Breast epithelium (tissue), 4 donors: ENCODE data around the gene GPR37L1. TPM values are rescaled to one million over a fixed set of nuclear protein-coding genes. Genes with fewer than 3 reads are reported as not detected.
A peak's percentile ranks its signal among the peaks of the same experiment; 100 is the strongest.

ENCODE experiments used
- DNase-seq, 2 donors: peaks; one replicate each; pipeline ENCODE4 v3.0.0-alpha.2; 2019; ENCODE audit warnings: low spot score in 2 of 2
- H3K27ac ChIP-seq, 2 donors: fragments of 200-600 bp; sonication (generic) in 1 of 2; one replicate each; pipeline ENCODE4 v1.5.1; 2016 to 2019; ENCODE audit warnings: mild to moderate bottlenecking in 1 of 2
- H3K27me3 ChIP-seq, 2 donors: fragments of 200-600 bp; sonication (generic) in 1 of 2; one replicate each; pipeline versions ENCODE4 v1.5.1 to v1.6.0; 2017 to 2019; ENCODE audit warnings: control low read depth in 1 of 2, mild to moderate bottlenecking in 1 of 2
- H3K36me3 ChIP-seq: fragments of 200-600 bp; one replicate; pipeline ENCODE4 v1.5.1; 2019
- H3K4me1 ChIP-seq, 2 donors: fragments of 200-600 bp; sonication (generic); one replicate each; pipeline ENCODE4 v1.5.1; 2016 to 2019; ENCODE audit warnings: control low read depth in 1 of 2
- H3K4me3 ChIP-seq, 3 donors: fragments of 200-600 bp; sonication (generic); 1 replicate in 2 of 3; 2 replicates in 1 of 3; pipeline ENCODE4 v1.5.1; 2016 to 2019; ENCODE audit warnings: mild to moderate bottlenecking in 3 of 3, moderate library complexity in 2 of 3
- H3K9me3 ChIP-seq, 2 donors: fragments of 200-600 bp; sonication (generic) in 1 of 2; one replicate each; pipeline ENCODE4 v1.5.1; 2016 to 2019; ENCODE audit warnings: control low read depth in 1 of 2
- POLR2A ChIP-seq: fragments of 450-650 bp; IDR thresholded peaks from one replicate; pipeline ENCODE4 v1.6.1; 2016; ENCODE audit warnings: antibody characterized with exemption, mild to moderate bottlenecking, moderate library complexity
- POLR2AphosphoS5 ChIP-seq, 3 donors: sonication (generic); formaldehyde crosslinking; IDR thresholded peaks; one replicate each; pipeline ENCODE4 v1.6.1; 2017; ENCODE audit warnings: antibody characterized with exemption in 3 of 3
- intact Hi-C: fragments of 100-400 bp; cut with DNase I; formaldehyde crosslinking; loops from one replicate; pipeline ENCODE4 v1.15.1; 2023; ENCODE audit warnings: low total_unique reads
- total RNA-seq, 3 donors: library from RNA; depleted of rRNA; stranded (reverse); fragments of >200 nt; gene quantifications; one replicate each; pipeline ENCODE4 v1.1.0, GENCODE V29; 2016
- TF ChIP-seq, protein P1 (sequence below), 3 donors: fragments of 450-650 bp; IDR thresholded peaks; one replicate each; pipeline ENCODE4 v1.5.1; 2016 to 2017; ENCODE audit warnings: antibody characterized with exemption in 3 of 3, mild to moderate bottlenecking in 3 of 3, moderate library complexity in 3 of 3

Gene GPR37L1, protein sequence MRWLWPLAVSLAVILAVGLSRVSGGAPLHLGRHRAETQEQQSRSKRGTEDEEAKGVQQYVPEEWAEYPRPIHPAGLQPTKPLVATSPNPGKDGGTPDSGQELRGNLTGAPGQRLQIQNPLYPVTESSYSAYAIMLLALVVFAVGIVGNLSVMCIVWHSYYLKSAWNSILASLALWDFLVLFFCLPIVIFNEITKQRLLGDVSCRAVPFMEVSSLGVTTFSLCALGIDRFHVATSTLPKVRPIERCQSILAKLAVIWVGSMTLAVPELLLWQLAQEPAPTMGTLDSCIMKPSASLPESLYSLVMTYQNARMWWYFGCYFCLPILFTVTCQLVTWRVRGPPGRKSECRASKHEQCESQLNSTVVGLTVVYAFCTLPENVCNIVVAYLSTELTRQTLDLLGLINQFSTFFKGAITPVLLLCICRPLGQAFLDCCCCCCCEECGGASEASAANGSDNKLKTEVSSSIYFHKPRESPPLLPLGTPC
- total RNA-seq = not detected

DNA sequence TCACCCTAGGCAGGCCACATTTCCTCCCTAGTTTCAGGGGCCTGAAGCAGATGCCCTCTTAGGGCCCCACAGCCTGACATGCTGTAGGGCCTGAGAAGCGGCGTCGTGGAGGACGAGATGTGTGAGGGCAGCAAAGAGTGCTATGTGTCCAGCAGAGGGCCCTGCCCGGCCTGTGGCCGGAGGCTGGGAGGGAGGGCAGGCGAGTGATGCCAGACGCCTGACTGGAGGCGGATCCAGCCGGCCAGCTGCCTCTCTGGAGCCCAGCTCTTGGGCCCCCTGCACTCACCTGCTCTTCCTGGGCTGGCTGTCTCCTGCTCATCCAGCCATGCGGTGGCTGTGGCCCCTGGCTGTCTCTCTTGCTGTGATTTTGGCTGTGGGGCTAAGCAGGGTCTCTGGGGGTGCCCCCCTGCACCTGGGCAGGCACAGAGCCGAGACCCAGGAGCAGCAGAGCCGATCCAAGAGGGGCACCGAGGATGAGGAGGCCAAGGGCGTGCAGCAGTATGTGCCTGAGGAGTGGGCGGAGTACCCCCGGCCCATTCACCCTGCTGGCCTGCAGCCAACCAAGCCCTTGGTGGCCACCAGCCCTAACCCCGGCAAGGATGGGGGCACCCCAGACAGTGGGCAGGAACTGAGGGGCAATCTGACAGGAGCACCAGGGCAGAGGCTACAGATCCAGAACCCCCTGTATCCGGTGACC, at the start of gene GPR37L1:
Gene GPR37L1, plus strand, starts transcription at position 279 of the 697 bp plus-strand sequence. Its CDS starts 47 bp downstream, at position 326.
- H3K9me3 ChIP-seq = no peaks in the 10 kb centered on the region
- intact Hi-C loops = no loop called here
- no peak for DNase-seq

DNA sequence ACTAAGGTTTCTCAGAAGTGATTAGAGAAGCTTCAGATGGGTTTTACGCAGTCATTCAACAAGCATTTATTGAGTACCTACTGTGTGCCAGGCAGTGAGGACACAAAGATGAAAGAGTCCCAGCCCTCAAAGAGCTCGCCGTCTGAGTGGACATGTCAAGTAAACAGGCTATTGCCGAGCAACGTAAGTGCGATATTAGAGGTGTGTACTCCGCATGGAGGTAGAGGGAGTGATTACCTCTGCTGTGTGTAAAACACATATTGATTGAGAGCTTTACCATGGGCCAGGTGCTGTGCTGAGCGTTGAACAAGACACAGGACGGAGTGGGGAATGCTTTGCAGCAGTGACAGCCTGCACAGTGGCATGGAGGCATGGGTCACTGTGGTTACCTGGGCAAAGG, 49.5 kb upstream of the GPR37L1 start:
- Histone ChIP-seq H3K4me1 (no peaks in the 10 kb centered on the region), H3K27ac (no peak overlapping the region), H3K4me3 (no peak overlapping the region), H3K36me3 (no peaks in the 10 kb centered on the region), H3K9me3 (no peaks in the 10 kb centered on the region), H3K27me3 (no peaks in the 10 kb centered on the region)
- no peak for DNase-seq
- intact Hi-C loops = no loop called here
- TF ChIP-seq, protein P1, sequence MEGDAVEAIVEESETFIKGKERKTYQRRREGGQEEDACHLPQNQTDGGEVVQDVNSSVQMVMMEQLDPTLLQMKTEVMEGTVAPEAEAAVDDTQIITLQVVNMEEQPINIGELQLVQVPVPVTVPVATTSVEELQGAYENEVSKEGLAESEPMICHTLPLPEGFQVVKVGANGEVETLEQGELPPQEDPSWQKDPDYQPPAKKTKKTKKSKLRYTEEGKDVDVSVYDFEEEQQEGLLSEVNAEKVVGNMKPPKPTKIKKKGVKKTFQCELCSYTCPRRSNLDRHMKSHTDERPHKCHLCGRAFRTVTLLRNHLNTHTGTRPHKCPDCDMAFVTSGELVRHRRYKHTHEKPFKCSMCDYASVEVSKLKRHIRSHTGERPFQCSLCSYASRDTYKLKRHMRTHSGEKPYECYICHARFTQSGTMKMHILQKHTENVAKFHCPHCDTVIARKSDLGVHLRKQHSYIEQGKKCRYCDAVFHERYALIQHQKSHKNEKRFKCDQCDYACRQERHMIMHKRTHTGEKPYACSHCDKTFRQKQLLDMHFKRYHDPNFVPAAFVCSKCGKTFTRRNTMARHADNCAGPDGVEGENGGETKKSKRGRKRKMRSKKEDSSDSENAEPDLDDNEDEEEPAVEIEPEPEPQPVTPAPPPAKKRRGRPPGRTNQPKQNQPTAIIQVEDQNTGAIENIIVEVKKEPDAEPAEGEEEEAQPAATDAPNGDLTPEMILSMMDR (IDR thresholded peaks at IDR 0.05) = no peak
- TF ChIP-seq POLR2AphosphoS5 (IDR thresholded peaks at IDR 0.05) (no peak), POLR2A (no peak)

More for the DNA sequence above, at the start of gene GPR37L1:
- TF ChIP-seq POLR2A (no peak), POLR2AphosphoS5 (IDR thresholded peaks at IDR 0.05) (no peak)
- TF ChIP-seq, protein P1 (IDR thresholded peaks at IDR 0.05) = peak in 2 of 3 donors; percentile 32 to 37
- no peaks in the 10 kb centered on the region for H3K4me1 ChIP-seq
- H3K36me3 ChIP-seq = no peaks in the 10 kb centered on the region
- H3K27me3 ChIP-seq = no peaks in the 10 kb centered on the region
- H3K27ac ChIP-seq = no peak within 1 kb of the TSS
- H3K4me3 ChIP-seq = no peak within 1 kb of the TSS

DNA sequence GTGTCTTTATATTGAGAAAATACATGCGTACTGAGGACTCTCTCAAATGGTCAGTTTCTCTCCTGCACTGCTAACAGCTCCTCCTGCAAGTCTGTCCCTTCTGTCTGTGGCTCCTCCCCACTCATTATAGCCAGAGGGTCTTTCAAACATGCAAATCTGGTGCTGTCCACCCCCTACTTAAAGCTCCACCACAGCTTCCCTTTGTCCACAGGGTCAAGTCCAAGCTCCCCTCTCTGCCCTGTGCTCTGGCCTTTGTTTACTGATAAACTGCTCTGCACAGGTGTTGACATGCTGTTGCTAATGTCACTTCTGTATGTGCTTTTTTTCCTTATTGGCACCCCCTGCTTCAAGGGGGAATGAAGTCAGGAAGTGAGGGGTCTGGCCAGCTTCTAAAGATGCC, 47.7 kb upstream of the GPR37L1 start:
- no peaks in the 10 kb centered on the region for H3K4me1 ChIP-seq
- TF ChIP-seq POLR2AphosphoS5 (IDR thresholded peaks at IDR 0.05) (no peak), POLR2A (no peak)
- TF ChIP-seq, protein P1 (IDR thresholded peaks at IDR 0.05) = no peak
- H3K9me3 ChIP-seq = no peaks in the 10 kb centered on the region
- no peaks in the 10 kb centered on the region for H3K36me3 ChIP-seq
- no peak overlapping the region for H3K4me3 ChIP-seq
- H3K27me3 ChIP-seq = no peaks in the 10 kb centered on the region
- no peak for DNase-seq
- no peak overlapping the region for H3K27ac ChIP-seq
- intact Hi-C loops = no loop called here

DNA sequence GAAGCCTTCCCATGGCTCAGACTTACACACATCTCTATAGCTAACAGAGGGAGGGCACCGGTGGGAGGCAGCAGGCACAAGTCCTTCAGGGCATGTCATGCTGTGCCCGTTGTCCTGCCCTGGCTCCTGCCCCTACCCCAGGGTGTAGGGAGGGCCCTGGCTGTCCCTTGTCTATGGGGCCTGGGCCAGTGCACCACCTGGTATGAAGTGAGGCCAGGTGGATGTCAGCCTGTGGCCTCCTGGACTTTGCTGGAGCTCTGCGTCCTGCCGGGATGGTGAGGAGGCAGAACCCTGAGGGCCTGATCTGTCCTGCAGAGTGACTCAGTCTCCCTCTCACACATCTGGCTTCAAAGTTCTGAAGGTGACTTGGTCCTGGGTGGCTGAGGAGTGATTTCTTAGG, 47.3 kb upstream of the GPR37L1 start:
- no peak overlapping the region for H3K4me3 ChIP-seq
- H3K36me3 ChIP-seq = no peaks in the 10 kb centered on the region
- TF ChIP-seq, protein P1 (IDR thresholded peaks at IDR 0.05) = no peak
- TF ChIP-seq POLR2A (no peak), POLR2AphosphoS5 (IDR thresholded peaks at IDR 0.05) (no peak)
- no peaks in the 10 kb centered on the region for H3K9me3 ChIP-seq
- intact Hi-C loops = no loop called here
- no peaks in the 10 kb centered on the region for H3K27me3 ChIP-seq
- H3K4me1 ChIP-seq = no peaks in the 10 kb centered on the region
- H3K27ac ChIP-seq = no peak overlapping the region
- no peak for DNase-seq

DNA sequence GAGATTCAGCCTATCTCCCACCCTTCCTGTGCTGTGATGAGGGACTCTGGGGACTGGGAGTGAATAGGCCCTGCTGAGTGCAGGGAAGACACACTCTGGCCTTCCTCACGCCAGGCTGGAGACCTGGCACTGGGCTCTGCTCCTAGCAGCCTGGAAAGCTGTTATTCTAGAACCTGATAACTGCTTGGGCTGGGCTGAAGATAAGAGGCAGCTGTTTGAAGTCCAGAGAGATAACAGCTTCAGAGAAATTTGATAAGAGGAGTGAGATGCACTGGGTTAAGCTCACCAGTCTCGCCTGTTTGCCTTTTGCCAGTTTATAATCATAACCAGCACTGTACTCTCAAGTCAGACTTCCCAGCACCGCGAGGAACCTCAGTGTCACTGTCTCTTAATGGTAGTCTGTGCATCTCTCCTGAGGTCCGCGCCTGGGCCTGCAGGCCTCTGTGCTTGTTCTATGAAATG, 46.6 kb upstream of the GPR37L1 start:
- no peaks in the 10 kb centered on the region for H3K4me1 ChIP-seq
- no peak for DNase-seq
- intact Hi-C loops = no loop called here

More for the DNA sequence above, 46.6 kb upstream of the GPR37L1 start:
- Histone ChIP-seq H3K9me3 (no peaks in the 10 kb centered on the region), H3K36me3 (no peaks in the 10 kb centered on the region), H3K4me3 (no peak overlapping the region), H3K27ac (no peak overlapping the region), H3K27me3 (no peaks in the 10 kb centered on the region)
- TF ChIP-seq POLR2A = no peak
- no peak for TF ChIP-seq POLR2AphosphoS5 (IDR thresholded peaks at IDR 0.05)
- TF ChIP-seq, protein P1 (IDR thresholded peaks at IDR 0.05) = no peak
